A549 (cell line): Measurements from ENCODE around the gene DPEP1. TPM values are rescaled to one million over a fixed set of nuclear protein-coding genes. Genes with fewer than 3 reads are reported as not detected.

Source experiments
- ATAC-seq, 2 experiments: fragments of 200-7000 bp in 1 of 2; fragments of >200 bp in 1 of 2; cut with Nextera tagmentation in 1 of 2; cut with Tn5 transposase in 1 of 2; 3 replicates each; pipeline versions ENCODE4 v1.8.0 to v1.9.1; 2018 to 2020; ENCODE audit warnings: mild to moderate bottlenecking in 1 of 2, moderate library complexity in 1 of 2
- CTCF ChIA-PET: fragments of 300-600 bp; sonication (Branson Sonifier 250); formaldehyde crosslinking; extraction: SDS; loops from one replicate; lab custom pipeline; 2021; ENCODE audit warnings: antibody characterized with exemption, inconsistent platforms; lab: Yijun Ruan, JAX
- POLR2A ChIA-PET: fragments of 350-600 bp; formaldehyde crosslinking; extraction: SDS; loops from one replicate; lab custom pipeline; 2021; ENCODE audit warnings: antibody characterized with exemption, inconsistent platforms; lab: Yijun Ruan, JAX
- DNase-seq, 2 experiments: peaks; one replicate each; pipeline versions ENCODE4 v3.0.0 to v3.0.0-alpha.2; 2011 to 2016; ENCODE audit warnings: low read depth in 1 of 2, low spot score in 1 of 2
- FAIRE-seq: peaks from 2 replicates; lab custom pipeline; 2011; peaks lifted over from hg19 to GRCh38; lab: Jason Lieb, UNC
- H3K27ac ChIP-seq, 2 experiments: fragments of >200 bp; sonication (Bioruptor Twin); formaldehyde crosslinking; 3 replicates each; pipeline ENCODE4 v1.5.1; 2016 to 2017
- H3K4me1 ChIP-seq: fragments of >200 bp; sonication (Bioruptor Twin); formaldehyde crosslinking; 3 replicates; pipeline ENCODE4 v1.6.1; 2016
- H3K4me2 ChIP-seq: fragments of >200 bp; sonication (Bioruptor Twin); formaldehyde crosslinking; 3 replicates; pipeline ENCODE4 v1.6.1; 2016
- H3K4me3 ChIP-seq: fragments of >200 bp; sonication (Bioruptor Twin); formaldehyde crosslinking; 3 replicates; pipeline ENCODE4 v1.5.1; 2016
- H3K9me3 ChIP-seq: fragments of >200 bp; sonication (Bioruptor Twin); formaldehyde crosslinking; 3 replicates; pipeline ENCODE4 v1.6.1; 2016
- CHD2 ChIP-seq: fragments of 150-350 bp; IDR thresholded peaks from 2 replicates; pipeline ENCODE4 v1.6.1; 2014; ENCODE audit warnings: low read length; ENCODE audit not compliant: partially characterized antibody
- HDAC2 ChIP-seq: fragments of 200-600 bp; sonication (generic); IDR thresholded peaks from 2 replicates; pipeline ENCODE4 v1.6.1; 2016
- HEYL ChIP-seq: fragments of 250-450 bp; sonication (Bioruptor Pico); IDR thresholded peaks from 2 replicates; pipeline ENCODE4 v1.8.0; 2021; ENCODE audit warnings: mild to moderate bottlenecking, moderate library complexity
- HOXB5 ChIP-seq: fragments of 250-450 bp; sonication (Bioruptor Pico); IDR thresholded peaks from 2 replicates; pipeline ENCODE4 v1.5.0; 2020; ENCODE audit warnings: mild to moderate bottlenecking, moderate library complexity
- NFE2L2 ChIP-seq: fragments of 150-350 bp; conservative IDR thresholded peaks from 2 replicates; pipeline ENCODE4 v1.6.1; 2014; ENCODE audit warnings: low read length
- NR3C1 ChIP-seq: fragments of >200 bp; sonication (Bioruptor Twin); formaldehyde crosslinking; IDR thresholded peaks from 3 replicates; pipeline ENCODE4 v1.6.1; 2017
- POLR2A ChIP-seq: IDR thresholded peaks from 2 replicates; pipeline ENCODE4 v1.6.1; 2012; ENCODE audit warnings: mild to moderate bottlenecking, low read length
- SREBF2 ChIP-seq: fragments of 450-650 bp; IDR thresholded peaks from 2 replicates; pipeline ENCODE4 v1.6.1; 2014; ENCODE audit warnings: mild to moderate bottlenecking, moderate library complexity
- WGBS: methylation state at CpG from one replicate; pipeline ENCODE4 v1.1.6; 2017; ENCODE audit errors: missing lambda C conversion rate; 5-methylcytosine and 5-hydroxymethylcytosine counted together
- polyA plus RNA-seq, 4 experiments: library from polyadenylated mRNA; depleted of rRNA in 3 of 4; stranded (reverse); fragments of >200 nt; fragmentation: RNase III in 1 of 4; extraction: RNeasy Plus Mini Kit Qiagen cat#74134 plus additional on column Dnase treatment in 1 of 4; gene quantifications; 2 replicates in 3 of 4; 3 replicates in 1 of 4; pipeline ENCODE4 v1.2.3, GENCODE V29; 2011 to 2017
- TF ChIP-seq, protein P1 (sequence below): IDR thresholded peaks from 2 replicates; pipeline ENCODE4 v1.6.1; 2012
- TF ChIP-seq, protein P2 (sequence below): fragments of 450-650 bp; IDR thresholded peaks from 2 replicates; pipeline ENCODE4 v1.6.1; 2014; ENCODE audit warnings: antibody characterized with exemption
- TF ChIP-seq, protein P3 (sequence below): fragments of 200-600 bp; sonication (generic); IDR thresholded peaks from 2 replicates; pipeline ENCODE4 v1.6.1; 2016; ENCODE audit warnings: antibody characterized with exemption, mild to moderate bottlenecking, moderate library complexity
- TF ChIP-seq, protein P4 (sequence below): IDR thresholded peaks from 2 replicates; pipeline ENCODE4 v1.6.1; 2012; ENCODE audit warnings: low read depth, borderline replicate concordance
- TF ChIP-seq, protein P5 (sequence below): IDR thresholded peaks from 2 replicates; pipeline ENCODE4 v1.6.1; 2012

The DPEP1 gene
- polyA plus RNA-seq, 2 of the 4 experiments (the other 2 are of a cell fraction), result 1.3 to 1.5 TPM

DNA sequence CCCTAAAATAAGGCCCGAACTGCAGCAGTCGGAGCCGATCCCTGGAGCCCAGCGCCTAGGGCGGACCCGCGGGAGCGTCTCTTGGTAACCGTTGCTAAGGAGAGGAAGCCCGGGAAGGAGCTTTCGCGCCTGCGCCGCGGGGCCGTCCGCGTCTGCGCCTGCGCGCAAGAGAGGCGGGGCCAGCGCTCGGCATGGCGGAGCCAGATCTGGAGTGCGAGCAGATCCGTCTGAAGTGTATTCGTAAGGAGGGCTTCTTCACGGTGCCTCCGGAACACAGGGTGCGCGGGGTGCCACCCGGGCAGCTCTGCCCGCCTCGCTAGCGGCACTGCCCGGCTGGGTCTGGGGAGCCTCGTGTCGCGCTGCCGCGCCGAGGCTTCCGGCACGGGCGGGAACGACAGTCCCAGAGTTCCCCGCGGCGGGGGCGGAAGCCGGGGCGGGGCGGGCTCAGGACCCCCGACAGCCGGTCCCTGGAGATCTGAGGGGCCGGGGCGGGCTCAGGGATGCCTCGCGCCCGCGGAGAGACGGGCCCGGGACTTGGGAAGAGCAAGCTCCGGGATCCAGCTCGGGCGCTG lies 73.2 kb downstream of the DPEP1 start, which contains the start of gene CDK10 (continued):
- TF ChIP-seq, protein P1, sequence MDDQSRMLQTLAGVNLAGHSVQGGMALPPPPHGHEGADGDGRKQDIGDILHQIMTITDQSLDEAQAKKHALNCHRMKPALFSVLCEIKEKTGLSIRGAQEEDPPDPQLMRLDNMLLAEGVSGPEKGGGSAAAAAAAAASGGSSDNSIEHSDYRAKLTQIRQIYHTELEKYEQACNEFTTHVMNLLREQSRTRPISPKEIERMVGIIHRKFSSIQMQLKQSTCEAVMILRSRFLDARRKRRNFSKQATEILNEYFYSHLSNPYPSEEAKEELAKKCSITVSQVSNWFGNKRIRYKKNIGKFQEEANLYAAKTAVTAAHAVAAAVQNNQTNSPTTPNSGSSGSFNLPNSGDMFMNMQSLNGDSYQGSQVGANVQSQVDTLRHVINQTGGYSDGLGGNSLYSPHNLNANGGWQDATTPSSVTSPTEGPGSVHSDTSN, result 0 out of 2 replicates have a peak, but pooled peaks have one; percentile 25
- TF ChIP-seq NR3C1 (no peak), NFE2L2 (no peak), POLR2A (peak; percentile 93), HOXB5 (CRISPR knock-in tag) (peak; percentile 92), HEYL (CRISPR knock-in tag) (no peak), CHD2 (no peak), SREBF2 (no peak), HDAC2 (no peak)

DNA sequence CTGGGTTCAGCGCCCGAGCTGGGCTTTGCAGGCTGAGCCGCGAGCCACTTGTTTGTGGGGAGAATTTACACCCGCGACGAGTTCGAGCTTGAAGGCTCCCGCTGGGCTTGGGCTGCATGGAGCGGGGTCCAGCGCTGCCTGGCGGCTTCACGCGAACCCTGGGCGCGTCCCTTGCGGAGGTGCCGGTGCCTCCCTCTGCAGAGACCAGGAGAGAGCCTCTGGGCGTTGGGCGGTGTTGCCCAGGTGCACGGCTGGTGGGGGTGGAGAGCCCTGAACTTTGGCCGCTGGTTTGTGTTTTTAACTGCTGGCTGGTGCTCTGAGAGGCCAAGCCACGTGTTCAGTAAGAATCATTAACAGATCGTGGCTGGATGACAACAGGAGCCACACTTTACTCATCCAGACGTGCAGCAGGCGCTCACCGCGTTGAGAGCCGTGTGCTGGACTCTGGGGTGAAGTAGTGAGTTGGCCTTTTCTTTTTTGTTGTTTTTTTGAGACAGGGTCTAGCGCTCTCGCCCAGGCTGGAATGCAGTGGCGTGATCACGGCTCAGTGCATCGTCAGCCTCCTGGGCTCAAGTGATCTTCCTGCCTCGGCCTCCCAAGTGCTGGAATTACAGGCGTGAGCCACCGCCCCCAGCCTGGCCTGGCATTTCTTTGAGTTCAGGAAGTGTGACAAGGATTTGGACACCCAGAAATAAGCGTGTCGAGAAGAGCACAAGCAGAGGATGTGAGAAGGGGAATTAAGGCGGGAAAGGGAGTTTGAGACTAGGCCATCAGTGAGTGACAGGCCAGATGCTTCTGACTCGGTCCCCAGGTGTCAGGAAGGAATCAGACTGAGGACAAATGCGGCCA lies 73.9 kb downstream of the DPEP1 start:
- H3K27ac ChIP-seq, result peak overlapping the region; percentile 96 to 99
- H3K9me3 ChIP-seq, result peaks cover 9% of the 10 kb centered on the region
- H3K4me3 ChIP-seq, result peak overlapping the region; percentile 70
- ChIA-PET CTCF (interaction anchor here (0.9 to 4.7 kb wide), 5 partner anchors 12 to 72 kb away, joined by 3 to 33 read pairs (median 6); partner anchors contain the start of gene SPATA2L), POLR2A (interaction anchor here (0.7 to 1.5 kb wide), 9 partner anchors 10 to 235 kb away, joined by 3 to 26 read pairs (median 6); partner anchors contain the start of genes CHMP1A, SPATA2L and SPATA33)
- peaks cover 11% of the 10 kb centered on the region for H3K4me1 ChIP-seq
- FAIRE-seq, result no peak
- TF ChIP-seq, protein P2, sequence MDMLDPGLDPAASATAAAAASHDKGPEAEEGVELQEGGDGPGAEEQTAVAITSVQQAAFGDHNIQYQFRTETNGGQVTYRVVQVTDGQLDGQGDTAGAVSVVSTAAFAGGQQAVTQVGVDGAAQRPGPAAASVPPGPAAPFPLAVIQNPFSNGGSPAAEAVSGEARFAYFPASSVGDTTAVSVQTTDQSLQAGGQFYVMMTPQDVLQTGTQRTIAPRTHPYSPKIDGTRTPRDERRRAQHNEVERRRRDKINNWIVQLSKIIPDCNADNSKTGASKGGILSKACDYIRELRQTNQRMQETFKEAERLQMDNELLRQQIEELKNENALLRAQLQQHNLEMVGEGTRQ, result peak; percentile 60
- TF ChIP-seq, protein P3, sequence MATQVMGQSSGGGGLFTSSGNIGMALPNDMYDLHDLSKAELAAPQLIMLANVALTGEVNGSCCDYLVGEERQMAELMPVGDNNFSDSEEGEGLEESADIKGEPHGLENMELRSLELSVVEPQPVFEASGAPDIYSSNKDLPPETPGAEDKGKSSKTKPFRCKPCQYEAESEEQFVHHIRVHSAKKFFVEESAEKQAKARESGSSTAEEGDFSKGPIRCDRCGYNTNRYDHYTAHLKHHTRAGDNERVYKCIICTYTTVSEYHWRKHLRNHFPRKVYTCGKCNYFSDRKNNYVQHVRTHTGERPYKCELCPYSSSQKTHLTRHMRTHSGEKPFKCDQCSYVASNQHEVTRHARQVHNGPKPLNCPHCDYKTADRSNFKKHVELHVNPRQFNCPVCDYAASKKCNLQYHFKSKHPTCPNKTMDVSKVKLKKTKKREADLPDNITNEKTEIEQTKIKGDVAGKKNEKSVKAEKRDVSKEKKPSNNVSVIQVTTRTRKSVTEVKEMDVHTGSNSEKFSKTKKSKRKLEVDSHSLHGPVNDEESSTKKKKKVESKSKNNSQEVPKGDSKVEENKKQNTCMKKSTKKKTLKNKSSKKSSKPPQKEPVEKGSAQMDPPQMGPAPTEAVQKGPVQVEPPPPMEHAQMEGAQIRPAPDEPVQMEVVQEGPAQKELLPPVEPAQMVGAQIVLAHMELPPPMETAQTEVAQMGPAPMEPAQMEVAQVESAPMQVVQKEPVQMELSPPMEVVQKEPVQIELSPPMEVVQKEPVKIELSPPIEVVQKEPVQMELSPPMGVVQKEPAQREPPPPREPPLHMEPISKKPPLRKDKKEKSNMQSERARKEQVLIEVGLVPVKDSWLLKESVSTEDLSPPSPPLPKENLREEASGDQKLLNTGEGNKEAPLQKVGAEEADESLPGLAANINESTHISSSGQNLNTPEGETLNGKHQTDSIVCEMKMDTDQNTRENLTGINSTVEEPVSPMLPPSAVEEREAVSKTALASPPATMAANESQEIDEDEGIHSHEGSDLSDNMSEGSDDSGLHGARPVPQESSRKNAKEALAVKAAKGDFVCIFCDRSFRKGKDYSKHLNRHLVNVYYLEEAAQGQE, result no peak
- TF ChIP-seq, protein P4, sequence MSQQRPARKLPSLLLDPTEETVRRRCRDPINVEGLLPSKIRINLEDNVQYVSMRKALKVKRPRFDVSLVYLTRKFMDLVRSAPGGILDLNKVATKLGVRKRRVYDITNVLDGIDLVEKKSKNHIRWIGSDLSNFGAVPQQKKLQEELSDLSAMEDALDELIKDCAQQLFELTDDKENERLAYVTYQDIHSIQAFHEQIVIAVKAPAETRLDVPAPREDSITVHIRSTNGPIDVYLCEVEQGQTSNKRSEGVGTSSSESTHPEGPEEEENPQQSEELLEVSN, result 0 out of 2 replicates have a peak, but pooled peaks have one; percentile 45
- TF ChIP-seq, protein P5, sequence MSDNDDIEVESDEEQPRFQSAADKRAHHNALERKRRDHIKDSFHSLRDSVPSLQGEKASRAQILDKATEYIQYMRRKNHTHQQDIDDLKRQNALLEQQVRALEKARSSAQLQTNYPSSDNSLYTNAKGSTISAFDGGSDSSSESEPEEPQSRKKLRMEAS, result peak; percentile 70; the same call in 1 of the 2 replicates
- DNase-seq, result peak; percentile 67 to 79
- H3K4me2 ChIP-seq, result peak overlapping the region; percentile 91
- WGBS, result 12% methylated on average over 28 of the region's 42 CpGs
- peak; percentile 64 to 73 for ATAC-seq

Other genes with a start within 250 kb of the DPEP1 start
- gene ANKRD11, start 123.1 kb upstream of the DPEP1 start, polyA plus RNA-seq (2011; rRNA removed), result 54.9 and 57.4 TPM in 2 replicates
- 50.4 to 56.7 TPM (median 53.6 TPM) in 3 replicates for gene ANKRD11, start 123.1 kb upstream of the DPEP1 start, polyA plus RNA-seq (2017; fragmentation: RNase III; extraction: RNeasy Plus Mini Kit Qiagen cat#74134 plus additional on column Dnase treatment)
- 53.2 and 54.4 TPM in 2 replicates for gene SPG7, start 105.2 kb upstream of the DPEP1 start, polyA plus RNA-seq (2011; rRNA removed)
- gene SPG7, start 105.2 kb upstream of the DPEP1 start, polyA plus RNA-seq (2017; fragmentation: RNase III; extraction: RNeasy Plus Mini Kit Qiagen cat#74134 plus additional on column Dnase treatment), result 73.2 to 80.6 TPM (median 79.6 TPM) in 3 replicates
- 2,291 and 2,911 TPM in 2 replicates for gene RPL13, start 53.0 kb upstream of the DPEP1 start, polyA plus RNA-seq (2011; rRNA removed)
- gene RPL13, start 53.0 kb upstream of the DPEP1 start, polyA plus RNA-seq (2017; fragmentation: RNase III; extraction: RNeasy Plus Mini Kit Qiagen cat#74134 plus additional on column Dnase treatment), result 2,979 to 3,246 TPM (median 3,044 TPM) in 3 replicates
- gene CPNE7, start 37.9 kb upstream of the DPEP1 start, polyA plus RNA-seq (2011; rRNA removed), result 22.8 and 25.8 TPM in 2 replicates
- gene CPNE7, start 37.9 kb upstream of the DPEP1 start, polyA plus RNA-seq (2017; fragmentation: RNase III; extraction: RNeasy Plus Mini Kit Qiagen cat#74134 plus additional on column Dnase treatment), result 42.8 to 55.2 TPM (median 45.2 TPM) in 3 replicates
- 36.4 and 40.1 TPM in 2 replicates for gene CHMP1A, start 44.1 kb downstream of the DPEP1 start, polyA plus RNA-seq (2011; rRNA removed)
- gene CHMP1A, start 44.1 kb downstream of the DPEP1 start, polyA plus RNA-seq (2017; fragmentation: RNase III; extraction: RNeasy Plus Mini Kit Qiagen cat#74134 plus additional on column Dnase treatment), result 91.7 to 99.0 TPM (median 95.4 TPM) in 3 replicates
- gene SPATA33, start 44.2 kb downstream of the DPEP1 start, polyA plus RNA-seq (2011; rRNA removed), result 5.5 and 6.1 TPM in 2 replicates
- gene SPATA33, start 44.2 kb downstream of the DPEP1 start, polyA plus RNA-seq (2017; fragmentation: RNase III; extraction: RNeasy Plus Mini Kit Qiagen cat#74134 plus additional on column Dnase treatment), result 11.5 to 12.6 TPM (median 12.1 TPM) in 3 replicates
- 35.9 and 40.2 TPM in 2 replicates for gene CDK10, start 73.0 kb downstream of the DPEP1 start, polyA plus RNA-seq (2011; rRNA removed)
- gene CDK10, start 73.0 kb downstream of the DPEP1 start, polyA plus RNA-seq (2017; fragmentation: RNase III; extraction: RNeasy Plus Mini Kit Qiagen cat#74134 plus additional on column Dnase treatment), result 52.9 to 99.8 TPM (median 55.3 TPM) in 3 replicates
- gene SPATA2L, start 88.1 kb downstream of the DPEP1 start, polyA plus RNA-seq (2011; rRNA removed), result 3.5 and 3.6 TPM in 2 replicates
- 4.7 to 5.2 TPM (median 4.9 TPM) in 3 replicates for gene SPATA2L, start 88.1 kb downstream of the DPEP1 start, polyA plus RNA-seq (2017; fragmentation: RNase III; extraction: RNeasy Plus Mini Kit Qiagen cat#74134 plus additional on column Dnase treatment)
- 2.1 and 2.7 TPM in 2 replicates for gene VPS9D1, start 107.3 kb downstream of the DPEP1 start, polyA plus RNA-seq (2011; rRNA removed)
- 3.0 to 5.8 TPM (median 5.4 TPM) in 3 replicates for gene VPS9D1, start 107.3 kb downstream of the DPEP1 start, polyA plus RNA-seq (2017; fragmentation: RNase III; extraction: RNeasy Plus Mini Kit Qiagen cat#74134 plus additional on column Dnase treatment)
- 6.5 and 7.5 TPM in 2 replicates for gene ZNF276, start 107.9 kb downstream of the DPEP1 start, polyA plus RNA-seq (2011; rRNA removed)
- gene ZNF276, start 107.9 kb downstream of the DPEP1 start, polyA plus RNA-seq (2017; fragmentation: RNase III; extraction: RNeasy Plus Mini Kit Qiagen cat#74134 plus additional on column Dnase treatment), result 14.0 to 15.4 TPM (median 15.1 TPM) in 3 replicates
- gene FANCA, start 203.0 kb downstream of the DPEP1 start, polyA plus RNA-seq (2011; rRNA removed), result 36.8 and 37.5 TPM in 2 replicates
- gene FANCA, start 203.0 kb downstream of the DPEP1 start, polyA plus RNA-seq (2017; fragmentation: RNase III; extraction: RNeasy Plus Mini Kit Qiagen cat#74134 plus additional on column Dnase treatment), result 38.4 to 42.0 TPM (median 39.3 TPM) in 3 replicates
- gene SPIRE2, start 214.8 kb downstream of the DPEP1 start, polyA plus RNA-seq (2011; rRNA removed), result 6.0 and 7.7 TPM in 2 replicates
- gene SPIRE2, start 214.8 kb downstream of the DPEP1 start, polyA plus RNA-seq (2017; fragmentation: RNase III; extraction: RNeasy Plus Mini Kit Qiagen cat#74134 plus additional on column Dnase treatment), result 8.2 to 9.9 TPM (median 9.7 TPM) in 3 replicates